Activated CD8-positive, alpha-beta memory T cell treated with anti-CD3 and anti-CD28 coated beads, Interleukin-2, amount 50 U/mL, for 48 hours (primary cell): ENCODE results near the gene MTHFSD.

Source experiments
- DNase-seq: peaks from one replicate; pipeline ENCODE4 v3.0.0-alpha.2; 2020

Gene MTHFSD

GRCh38 chr16:86499889-86500707 is 54.9 kb downstream of the MTHFSD start:
- no peak for DNase-seq

- DNase-seq: no peak
Observed at GRCh38 chr16:86499440-86499786, 55.6 kb downstream of the MTHFSD start.

DNA sequence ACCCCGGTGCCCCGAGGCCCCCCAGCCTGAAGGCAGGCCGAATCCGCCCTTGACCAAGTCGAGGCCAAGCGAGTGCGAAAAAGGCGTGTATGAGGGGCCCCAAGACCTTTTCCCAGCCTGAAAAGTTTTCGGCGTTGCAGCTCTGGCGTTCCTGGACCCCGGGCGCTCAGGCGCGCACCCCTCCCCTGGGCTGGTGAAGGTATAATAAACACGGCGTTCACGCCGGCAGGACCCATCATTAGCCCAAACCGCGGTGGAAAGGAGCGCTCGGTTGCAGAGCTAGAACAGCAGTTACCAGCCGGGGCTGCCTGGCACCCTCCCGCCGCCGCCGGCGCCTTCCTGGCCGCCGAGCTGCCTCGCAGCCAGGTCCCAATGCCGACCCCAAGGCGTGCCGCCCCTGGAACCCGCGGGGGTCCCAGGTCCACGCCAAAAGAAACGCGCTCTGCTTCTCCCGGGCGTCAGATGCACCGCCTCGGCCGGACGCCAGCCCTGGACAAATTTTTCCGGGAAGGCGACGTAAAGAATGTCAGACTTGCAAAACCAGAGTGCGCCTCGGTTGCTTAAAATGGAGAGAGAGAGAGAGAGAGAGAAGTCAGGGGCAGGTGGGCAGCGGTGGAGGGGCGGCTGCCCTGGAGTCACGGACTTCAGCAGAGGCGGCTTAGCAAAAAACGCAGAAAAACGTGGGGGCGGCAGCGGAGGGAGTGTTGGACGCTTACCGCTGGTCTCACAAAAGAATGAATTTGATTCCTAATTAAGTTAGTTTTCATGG is 56.2 kb downstream of the MTHFSD start:
- no peak for DNase-seq

DNA sequence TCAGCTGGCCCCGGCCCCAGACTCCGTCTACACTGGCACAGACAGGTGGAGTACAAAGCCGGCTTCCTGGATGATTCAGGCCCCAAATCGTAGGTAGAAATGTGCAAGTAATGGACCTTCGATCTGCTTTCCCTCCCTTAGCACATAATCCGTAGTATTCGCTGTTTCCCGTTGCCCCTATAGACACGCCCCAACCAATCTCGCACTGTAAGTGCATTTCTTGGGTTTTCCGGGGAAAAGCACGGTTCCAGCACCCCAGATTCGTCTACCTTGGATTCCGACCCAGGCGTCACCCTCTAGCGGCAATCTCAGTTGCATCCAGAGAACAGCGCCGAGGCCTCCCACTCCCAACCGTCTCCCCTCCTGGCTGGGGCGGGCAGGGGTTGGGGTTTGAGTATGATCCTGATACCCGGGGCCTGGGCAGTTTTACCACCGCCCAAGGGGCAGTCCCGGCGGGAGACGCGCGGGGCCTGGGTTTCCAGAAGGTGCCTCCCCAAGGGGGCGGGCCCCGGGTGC is 56.8 kb downstream of the MTHFSD start:
- DNase-seq: no peak

DNA sequence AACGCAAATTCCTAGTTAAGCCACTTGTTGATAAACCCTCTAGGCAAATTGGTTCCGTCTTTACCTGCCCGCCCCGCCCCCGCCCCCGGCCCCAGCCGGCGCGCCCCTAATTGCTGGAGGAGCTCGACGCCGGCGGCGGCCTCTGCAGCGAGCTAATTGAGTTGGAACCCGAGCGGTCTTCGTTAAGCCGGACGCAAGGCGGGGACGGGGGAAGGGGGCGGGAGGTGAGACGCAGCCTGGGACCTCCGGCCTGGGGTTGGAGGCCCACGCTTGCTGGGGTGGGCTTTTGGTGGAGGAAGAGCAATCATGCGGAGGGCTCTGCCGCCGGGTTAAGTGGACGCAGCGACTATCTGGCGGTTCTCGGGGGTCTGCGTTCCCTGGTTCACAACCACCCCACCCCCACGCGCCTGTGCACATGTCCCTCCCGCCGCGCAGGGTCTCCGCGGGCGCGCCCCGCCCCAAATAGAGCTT is 57.4 kb downstream of the MTHFSD start:
- no peak for DNase-seq

DNA sequence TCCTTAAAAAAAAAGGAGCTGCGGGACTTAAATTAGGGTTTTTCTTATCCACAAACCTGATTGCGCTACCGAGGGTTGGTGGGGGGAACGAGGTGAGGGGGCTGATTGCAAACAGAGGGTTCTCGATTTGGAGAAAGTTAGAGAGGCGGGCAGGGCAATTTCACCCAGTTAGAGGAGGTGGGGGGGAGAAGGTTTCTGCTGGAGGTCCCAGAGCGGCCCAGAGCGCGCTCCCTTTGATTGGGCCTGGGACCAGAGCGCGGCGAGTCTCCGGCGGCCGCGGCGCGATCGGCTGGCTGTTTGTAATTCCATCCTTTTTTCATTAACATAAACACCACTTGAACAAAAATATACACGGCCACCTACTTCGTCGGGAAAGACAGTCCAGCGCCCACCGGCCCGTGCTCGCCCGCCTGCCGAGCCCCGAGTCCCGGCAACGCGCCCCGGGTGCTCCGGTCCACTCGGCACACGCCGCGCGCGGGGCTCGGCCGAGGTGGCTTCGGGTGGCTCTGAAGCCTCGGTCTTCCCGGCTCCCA is 58.0 kb downstream of the MTHFSD start:
- no peak for DNase-seq

GRCh38 chr16:86496262-86496928 is 58.6 kb downstream of the MTHFSD start:
- no peak for DNase-seq

DNA sequence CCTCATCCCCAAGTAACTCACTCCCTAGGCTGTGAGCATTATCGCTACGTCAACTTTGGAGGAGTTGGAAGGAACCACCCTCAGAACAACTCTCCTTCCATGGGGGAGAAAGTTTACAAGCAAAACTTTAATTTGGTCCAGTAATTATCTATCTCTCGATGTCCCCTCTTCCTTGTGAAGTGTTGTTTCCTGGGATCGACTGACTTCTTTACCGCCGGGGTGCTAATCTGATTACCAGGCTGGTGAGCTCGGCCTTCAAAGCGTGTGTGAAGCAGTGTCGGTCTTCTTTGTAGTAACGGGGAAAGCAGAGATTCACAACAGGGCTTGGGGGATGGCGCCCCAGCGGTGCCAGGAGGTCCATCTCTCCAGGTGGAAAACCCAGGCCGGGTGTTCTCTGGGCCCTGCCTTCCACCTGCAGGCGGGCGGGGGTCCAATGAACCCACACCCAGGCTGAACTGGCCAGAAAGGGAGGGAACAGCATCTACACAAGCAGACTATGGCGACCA is 59.2 kb downstream of the MTHFSD start:
- DNase-seq: no peak

GRCh38 chr16:86495357-86495701 is 59.7 kb downstream of the MTHFSD start:
- DNase-seq: no peak

- no peak for DNase-seq
Observed at GRCh38 chr16:86494565-86495356, 60.3 kb downstream of the MTHFSD start.

DNA sequence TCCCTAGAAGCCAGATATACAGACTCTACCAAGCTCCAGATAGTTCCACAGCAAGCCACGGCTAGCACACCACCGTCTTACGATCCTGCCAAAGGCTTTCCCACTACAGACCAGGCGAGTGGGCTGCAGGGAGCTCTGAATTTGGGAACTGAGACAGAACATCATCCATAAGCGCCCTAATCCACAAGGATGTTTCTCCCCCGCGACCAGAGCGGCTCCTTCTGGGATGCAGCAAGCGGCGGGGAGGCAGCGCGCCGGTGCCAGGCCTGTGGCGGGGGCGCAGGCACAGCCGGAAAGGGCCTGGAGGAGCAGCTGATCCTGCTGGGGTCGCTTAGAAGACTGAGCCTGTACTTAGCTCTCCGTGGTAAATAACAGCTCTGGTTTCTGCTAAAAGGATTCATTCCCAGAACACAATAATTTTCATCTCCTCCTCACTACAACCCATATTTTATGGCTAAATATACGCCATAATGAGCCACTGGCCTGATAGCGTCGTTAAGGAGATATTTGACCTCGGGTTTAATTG is 60.9 kb downstream of the MTHFSD start:
- DNase-seq: no peak

DNA sequence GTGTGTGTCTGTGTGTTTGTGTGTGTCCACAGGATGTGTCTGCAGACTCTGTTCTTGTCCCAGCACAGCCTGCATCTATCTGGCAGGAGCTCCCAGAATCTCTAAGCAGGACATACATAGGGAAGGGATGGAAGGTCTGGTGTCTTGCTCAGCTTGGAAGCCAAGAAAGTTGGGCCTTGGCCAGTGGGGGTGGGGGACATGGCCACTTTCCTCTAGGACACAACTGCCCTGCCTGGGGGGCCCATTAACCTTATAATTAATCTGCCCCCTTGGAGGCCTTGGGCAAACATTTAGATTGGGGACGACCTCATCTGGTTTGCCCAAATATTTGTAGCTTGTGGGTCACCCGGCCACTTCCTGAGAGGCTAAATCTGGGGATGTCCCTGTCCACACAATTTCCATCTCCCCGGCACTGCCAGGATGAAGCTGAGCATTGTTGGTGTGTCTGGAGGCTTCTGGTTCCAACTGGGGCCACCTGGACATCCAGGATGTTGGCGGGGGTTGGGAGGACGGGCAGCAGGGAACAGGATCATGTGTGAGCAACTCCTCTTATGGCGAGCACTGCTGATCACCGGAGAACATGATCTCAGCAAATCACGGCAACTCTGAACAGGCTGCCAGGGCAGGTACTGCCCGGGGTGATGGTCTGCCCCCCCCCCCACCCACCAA is 61.9 kb downstream of the MTHFSD start:
- no peak for DNase-seq

- no peak for DNase-seq
Observed at GRCh38 chr16:86492267-86492960, 62.6 kb downstream of the MTHFSD start.

DNA sequence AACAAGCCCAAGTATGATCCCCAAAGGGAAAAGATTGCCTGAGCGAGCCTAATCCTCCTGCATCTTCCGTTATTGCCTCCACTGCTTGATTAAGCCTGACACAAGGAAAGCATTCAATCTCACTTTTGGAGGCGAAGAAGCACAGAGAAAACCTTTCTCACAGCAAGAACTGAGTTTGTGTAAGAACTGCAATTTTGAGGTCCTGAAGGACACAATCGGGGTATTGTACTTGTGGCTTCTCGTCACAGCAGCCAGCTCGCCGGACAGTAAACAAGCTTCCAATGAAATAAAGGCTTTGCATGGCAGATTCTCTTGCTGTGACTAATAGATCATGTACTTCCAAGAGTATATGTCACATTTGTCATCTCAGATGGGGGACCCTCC is 63.4 kb downstream of the MTHFSD start:
- DNase-seq: no peak

DNA sequence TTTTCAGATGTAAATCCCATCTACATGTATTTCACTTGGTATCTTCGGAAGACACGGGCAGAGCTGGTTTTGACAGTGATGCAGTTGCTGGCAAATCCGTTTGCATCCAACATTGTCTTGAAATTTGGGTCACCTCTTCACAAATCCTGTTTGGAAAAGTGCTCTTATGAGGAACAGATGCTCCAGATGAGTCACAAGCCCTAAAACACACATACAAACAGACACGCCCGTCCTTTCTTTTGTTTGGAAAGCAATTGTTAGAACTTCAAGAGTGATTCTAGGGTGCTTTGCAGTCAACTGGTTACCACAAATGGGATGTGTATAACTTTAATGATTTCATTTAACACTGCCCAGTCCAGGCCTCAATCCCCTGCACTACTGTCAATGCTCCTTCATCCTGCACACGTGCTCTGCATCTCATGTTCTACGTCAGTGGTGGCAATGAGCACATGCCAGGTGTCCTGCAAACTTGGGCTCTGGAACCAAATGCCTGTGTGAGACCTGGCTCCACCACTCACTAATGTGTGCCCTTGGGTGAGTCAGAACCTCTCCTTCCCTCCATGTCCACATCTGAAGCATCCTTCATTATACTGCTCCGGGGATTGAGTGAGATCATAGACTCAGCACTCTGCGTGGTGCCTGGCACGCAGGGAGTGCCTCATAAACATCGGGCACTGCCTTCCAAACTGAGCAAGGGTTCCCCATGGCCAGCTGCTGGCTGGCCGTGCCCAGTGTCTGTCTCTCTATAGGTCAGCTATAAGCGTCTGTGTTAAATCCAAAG is 64.0 kb downstream of the MTHFSD start:
- no peak for DNase-seq

DNA sequence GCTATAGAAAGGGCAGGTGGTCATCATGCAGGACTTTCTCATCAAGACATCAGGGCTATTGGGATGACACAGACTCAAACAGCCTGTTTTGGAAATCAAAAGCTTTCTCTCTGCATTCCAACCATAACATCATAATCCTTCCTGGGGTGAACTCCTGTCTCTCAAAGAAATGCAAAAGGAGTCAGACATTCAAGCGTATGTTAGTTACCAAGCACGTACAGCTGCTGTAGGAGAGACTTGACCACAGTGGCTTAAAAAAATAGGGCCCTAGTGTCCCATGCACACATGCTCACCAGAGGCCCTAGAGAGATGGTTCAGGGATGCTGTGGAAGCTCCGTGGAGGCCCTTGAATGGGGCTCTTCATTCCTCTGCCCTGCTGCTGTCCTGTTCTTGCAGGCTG is 69.3 kb downstream of the MTHFSD start:
- no peak for DNase-seq

DNA sequence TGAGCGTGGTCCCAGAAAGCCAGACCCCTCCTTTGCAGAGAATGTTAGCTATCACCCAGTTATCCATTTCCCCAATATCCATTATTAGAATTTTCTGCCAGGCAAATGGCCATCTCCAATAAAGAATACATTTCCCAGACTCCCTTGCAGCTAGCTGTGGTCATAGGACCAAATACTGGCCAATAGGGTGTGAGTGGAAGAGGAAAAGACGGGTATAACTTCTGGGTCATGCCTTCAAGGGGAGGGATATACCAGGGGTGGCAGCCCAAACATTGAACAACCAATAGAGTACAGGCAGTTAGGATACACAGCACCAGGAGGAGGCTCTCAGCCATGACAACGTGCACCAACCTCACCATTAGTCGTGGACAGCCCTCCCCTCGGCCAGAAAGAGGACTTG is 70.8 kb downstream of the MTHFSD start:
- no peak for DNase-seq

DNA sequence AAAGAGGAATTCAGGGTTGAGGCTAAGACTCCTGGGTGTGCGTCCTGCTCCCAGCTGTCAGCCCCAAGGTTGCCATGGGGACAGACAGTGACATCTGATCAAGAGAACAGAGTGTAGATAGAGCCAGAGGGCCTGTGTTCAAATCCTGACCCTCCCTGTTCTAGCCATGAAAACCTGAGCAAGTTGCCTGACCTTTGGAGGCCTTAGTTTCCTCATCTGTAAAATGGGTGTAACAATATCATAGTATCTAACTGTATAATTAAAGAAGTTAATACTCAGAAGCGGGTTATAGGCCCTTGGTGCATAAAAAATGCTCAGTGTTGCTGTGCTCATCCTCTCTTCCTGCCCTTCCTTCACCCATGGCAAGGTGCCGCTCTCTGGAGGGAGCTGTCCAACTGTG is 73.4 kb downstream of the MTHFSD start:
- no peak for DNase-seq

GRCh38 chr16:86480444-86480843 is 74.6 kb downstream of the MTHFSD start:
- no peak for DNase-seq
